OCI-LY1 (cell line): ENCODE measurements around the gene KIF25.

Experiments used
- H2AFZ ChIP-seq: fragments of 200-600 bp; sonication (generic), shearing (Covaris generic); 2 replicates; pipeline ENCODE4 v1.6.0; 2014; ENCODE audit warnings: antibody characterized with exemption, mild to moderate bottlenecking, low read length
- H3F3A ChIP-seq: fragments of 200-600 bp; sonication (generic), shearing (Covaris generic); 2 replicates; pipeline ENCODE4 v1.6.0; 2014; ENCODE audit warnings: mild to moderate bottlenecking, antibody characterized with exemption, low read length, moderate library complexity; ENCODE audit not compliant: insufficient read depth
- H3K27ac ChIP-seq: fragments of 200-600 bp; sonication (generic); 2 replicates; pipeline ENCODE4 v1.5.1; 2014; ENCODE audit warnings: low read length, mixed run types, mild to moderate bottlenecking, low read depth; ENCODE audit not compliant: poor library complexity, severe bottlenecking
- H3K27me3 ChIP-seq: fragments of 200-600 bp; sonication (generic); 2 replicates; pipeline ENCODE4 v1.6.0; 2014; ENCODE audit warnings: antibody characterized with exemption, mild to moderate bottlenecking, low read length, moderate library complexity; ENCODE audit not compliant: insufficient read depth
- H3K36me3 ChIP-seq: fragments of 200-600 bp; sonication (generic); 2 replicates; pipeline ENCODE4 v1.6.1; 2014; ENCODE audit warnings: mild to moderate bottlenecking, antibody characterized with exemption, low read length, moderate library complexity, mixed read lengths; ENCODE audit not compliant: insufficient read depth
- H3K4me1 ChIP-seq: fragments of 200-600 bp; sonication (generic); 2 replicates; pipeline ENCODE4 v1.5.1; 2014; ENCODE audit warnings: mild to moderate bottlenecking, low read length, moderate library complexity; ENCODE audit not compliant: insufficient read depth, severe bottlenecking
- H3K4me2 ChIP-seq: fragments of 200-600 bp; sonication (generic), shearing (Covaris generic); 2 replicates; pipeline ENCODE4 v1.6.1; 2014; ENCODE audit warnings: low read length
- H3K4me3 ChIP-seq: fragments of 200-600 bp; sonication (generic); 2 replicates; pipeline ENCODE4 v1.5.1; 2014; ENCODE audit warnings: low read length, low read depth, mild to moderate bottlenecking, mixed read lengths; ENCODE audit not compliant: poor library complexity, severe bottlenecking
- H3K79me2 ChIP-seq: fragments of 200-600 bp; shearing (Covaris generic); 2 replicates; pipeline ENCODE4 v1.6.1; 2016; ENCODE audit warnings: mixed run types, low read length, mixed read lengths; ENCODE audit not compliant: insufficient read depth
- H3K9ac ChIP-seq: fragments of 200-600 bp; sonication (generic), shearing (Covaris generic); 2 replicates; pipeline ENCODE4 v1.6.1; 2014; ENCODE audit warnings: mild to moderate bottlenecking, low read length, mixed read lengths
- H3K9me2 ChIP-seq: fragments of 200-600 bp; sonication (generic), shearing (Covaris generic); 2 replicates; pipeline ENCODE4 v1.6.1; 2014; ENCODE audit warnings: low read depth, mild to moderate bottlenecking, low read length, mixed read lengths
- H3K9me3 ChIP-seq: fragments of 200-600 bp; shearing (Covaris generic); 2 replicates; pipeline ENCODE4 v1.6.1; 2014; ENCODE audit warnings: low read length, mixed read lengths
- H4K20me1 ChIP-seq: fragments of 200-600 bp; sonication (generic), shearing (Covaris generic); 2 replicates; pipeline ENCODE4 v1.6.0; 2016; ENCODE audit warnings: mild to moderate bottlenecking, low read length; ENCODE audit not compliant: insufficient read depth
- EZH2 ChIP-seq: fragments of 200-600 bp; sonication (generic), shearing (Covaris generic); IDR thresholded peaks from 2 replicates; pipeline ENCODE4 v1.8.0; 2017; ENCODE audit warnings: borderline replicate concordance, mixed run types, mild to moderate bottlenecking, antibody characterized with exemption, low read length, moderate library complexity, mixed read lengths
- TF ChIP-seq, protein P1 (sequence below): fragments of 200-600 bp; sonication (generic), shearing (Covaris generic); IDR thresholded peaks from 2 replicates; pipeline ENCODE4 v1.5.1; 2017; ENCODE audit warnings: mild to moderate bottlenecking, antibody characterized with exemption, low read length, moderate library complexity, mixed read lengths

The KIF25 gene

GRCh38 chr6:168091381-168092264 is 94.2 kb downstream of the KIF25 start:
- no peak overlapping the region for H2AFZ ChIP-seq
- H3K27me3 ChIP-seq: peaks cover 8% of the 10 kb centered on the region; the same call in 1 of the 2 replicates
- H3K4me2 ChIP-seq: no peak overlapping the region
- no peaks in the 10 kb centered on the region for H3K9me3 ChIP-seq
- H3K9ac ChIP-seq: no peak overlapping the region
- no peaks in the 10 kb centered on the region for H4K20me1 ChIP-seq
- H3F3A ChIP-seq: no peaks in the 10 kb centered on the region
- no peak overlapping the region for H3K27ac ChIP-seq
- no peaks in the 10 kb centered on the region for H3K9me2 ChIP-seq
- H3K4me3 ChIP-seq: no peak overlapping the region
- TF ChIP-seq, protein P1, sequence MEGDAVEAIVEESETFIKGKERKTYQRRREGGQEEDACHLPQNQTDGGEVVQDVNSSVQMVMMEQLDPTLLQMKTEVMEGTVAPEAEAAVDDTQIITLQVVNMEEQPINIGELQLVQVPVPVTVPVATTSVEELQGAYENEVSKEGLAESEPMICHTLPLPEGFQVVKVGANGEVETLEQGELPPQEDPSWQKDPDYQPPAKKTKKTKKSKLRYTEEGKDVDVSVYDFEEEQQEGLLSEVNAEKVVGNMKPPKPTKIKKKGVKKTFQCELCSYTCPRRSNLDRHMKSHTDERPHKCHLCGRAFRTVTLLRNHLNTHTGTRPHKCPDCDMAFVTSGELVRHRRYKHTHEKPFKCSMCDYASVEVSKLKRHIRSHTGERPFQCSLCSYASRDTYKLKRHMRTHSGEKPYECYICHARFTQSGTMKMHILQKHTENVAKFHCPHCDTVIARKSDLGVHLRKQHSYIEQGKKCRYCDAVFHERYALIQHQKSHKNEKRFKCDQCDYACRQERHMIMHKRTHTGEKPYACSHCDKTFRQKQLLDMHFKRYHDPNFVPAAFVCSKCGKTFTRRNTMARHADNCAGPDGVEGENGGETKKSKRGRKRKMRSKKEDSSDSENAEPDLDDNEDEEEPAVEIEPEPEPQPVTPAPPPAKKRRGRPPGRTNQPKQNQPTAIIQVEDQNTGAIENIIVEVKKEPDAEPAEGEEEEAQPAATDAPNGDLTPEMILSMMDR: no peak
- TF ChIP-seq EZH2: no peak
- no peaks in the 10 kb centered on the region for H3K79me2 ChIP-seq
- no peaks in the 10 kb centered on the region for H3K4me1 ChIP-seq
- H3K36me3 ChIP-seq: no peaks in the 10 kb centered on the region

DNA sequence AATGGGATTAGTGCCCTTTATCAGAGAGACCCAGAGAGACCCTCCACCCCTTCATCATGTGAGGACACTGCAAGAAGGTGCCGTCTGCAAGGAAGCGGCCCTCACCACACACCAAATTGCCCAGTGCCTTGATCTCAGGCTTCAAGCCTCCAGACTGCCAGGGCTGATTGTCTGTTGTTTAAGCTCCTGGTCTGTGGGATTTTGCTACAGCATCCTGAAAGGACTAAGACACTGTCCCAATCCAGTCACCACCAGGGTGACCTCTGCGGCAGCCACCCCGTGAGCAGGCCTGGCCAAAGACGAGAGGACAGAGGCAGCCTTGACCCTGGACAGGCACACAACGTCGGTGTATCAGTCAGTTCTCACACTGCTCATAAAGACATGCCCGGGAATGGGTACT is 95.1 kb downstream of the KIF25 start:
- TF ChIP-seq EZH2: no peak
- TF ChIP-seq, protein P1: no peak
- H3K4me2 ChIP-seq: no peak overlapping the region
- H3K79me2 ChIP-seq: no peaks in the 10 kb centered on the region
- no peaks in the 10 kb centered on the region for H3F3A ChIP-seq
- no peaks in the 10 kb centered on the region for H3K36me3 ChIP-seq
- H3K4me1 ChIP-seq: no peaks in the 10 kb centered on the region
- no peaks in the 10 kb centered on the region for H4K20me1 ChIP-seq
- no peak overlapping the region for H3K4me3 ChIP-seq
- no peak overlapping the region for H2AFZ ChIP-seq
- H3K9me3 ChIP-seq: no peaks in the 10 kb centered on the region
- no peak overlapping the region for H3K9ac ChIP-seq
- H3K27ac ChIP-seq: no peak overlapping the region
- H3K27me3 ChIP-seq: peaks cover 8% of the 10 kb centered on the region; the same call in 1 of the 2 replicates
- no peaks in the 10 kb centered on the region for H3K9me2 ChIP-seq

- Histone ChIP-seq H3K9me2 (no peaks in the 10 kb centered on the region), H3K79me2 (no peaks in the 10 kb centered on the region), H3K9me3 (no peaks in the 10 kb centered on the region), H3F3A (no peaks in the 10 kb centered on the region), H2AFZ (no peak overlapping the region), H4K20me1 (no peaks in the 10 kb centered on the region), H3K4me1 (no peaks in the 10 kb centered on the region), H3K4me2 (no peak overlapping the region), H3K27me3 (peaks cover 8% of the 10 kb centered on the region; the same call in 1 of the 2 replicates), H3K4me3 (no peak overlapping the region), H3K27ac (no peak overlapping the region), H3K36me3 (no peaks in the 10 kb centered on the region), H3K9ac (no peak overlapping the region)
- TF ChIP-seq, protein P1: no peak
- no peak for TF ChIP-seq EZH2
Measured at GRCh38 chr6:168093071-168093505, 95.6 kb downstream of the KIF25 start.
